Renal cortex interstitium (tissue), 11 donors: ENCODE data around the gene PIEZO1. TPM values are rescaled to one million over a fixed set of nuclear protein-coding genes. Genes with fewer than 3 reads are reported as not detected.
"Not testable (repeated sequence)": the region's sequence is repeated elsewhere in the genome, so short reads cannot be mapped to it uniquely, and the experiment has no call there.

Experiments used
- DNase-seq, 11 donors: peaks; one replicate each; pipeline ENCODE4 v3.0.0-alpha.2; 2013; ENCODE audit warnings: low read depth in 9 of 11, low spot score in 4 of 11; ENCODE audit errors: extremely low read depth in 1 of 11
- polyA plus RNA-seq, 3 donors: library from polyadenylated mRNA; unstranded; fragments of 120-200 nt; gene quantifications; one replicate each; pipeline ENCODE4 v1.2.1, GENCODE V29; 2013; ENCODE audit not compliant: insufficient read length in 3 of 3

PIEZO1 gene
- polyA plus RNA-seq, 3 donors = 31.6 to 70.3 (median 48.9) TPM

DNA sequence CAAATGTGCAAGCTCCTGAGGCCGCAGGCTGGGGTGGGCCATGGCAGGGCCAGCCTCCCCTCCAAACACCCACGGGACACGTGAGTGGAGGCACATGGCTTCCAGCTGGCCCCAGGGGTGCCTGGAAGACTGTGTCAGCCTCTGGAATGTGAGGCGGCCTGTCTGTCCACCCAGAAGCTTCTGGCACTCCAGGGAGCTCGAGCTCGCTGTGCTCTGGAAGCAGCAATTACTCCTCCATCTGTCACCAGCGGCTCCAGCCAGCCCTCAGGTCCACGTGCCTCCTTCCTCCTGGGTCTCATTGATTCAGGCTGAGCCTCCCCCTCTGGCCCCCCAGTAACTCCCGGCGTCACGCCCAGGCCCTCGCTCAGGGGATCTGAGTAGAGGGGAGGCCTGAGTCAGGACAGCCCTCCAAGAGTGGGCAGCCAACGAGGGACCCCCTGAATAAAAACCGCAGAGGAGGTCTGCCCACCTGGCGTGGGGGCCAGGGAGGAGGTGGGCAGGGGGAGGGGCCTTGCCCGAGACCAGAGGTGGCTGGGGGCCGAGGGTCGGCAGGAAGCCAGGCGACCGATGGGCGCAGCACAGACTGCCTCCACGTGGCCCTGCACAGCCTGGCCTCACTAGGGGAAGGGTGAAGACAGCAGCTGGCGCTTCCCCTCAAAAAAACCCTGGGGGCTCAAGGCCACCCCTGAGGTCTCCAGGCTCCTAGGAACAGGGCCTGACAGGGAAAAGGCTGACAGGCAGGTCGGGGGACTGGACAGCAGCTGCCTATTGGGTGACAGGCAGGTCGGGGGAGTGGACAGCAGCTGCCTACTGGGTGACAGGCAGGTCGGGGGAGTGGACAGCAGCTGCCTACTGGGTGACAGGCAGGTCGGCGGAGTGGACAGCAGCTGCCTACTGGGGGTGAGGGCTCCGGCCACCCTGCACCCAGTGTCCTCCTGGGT lies 11.9 kb downstream of the PIEZO1 start:
- no peak for DNase-seq

- DNase-seq = not testable (repeated sequence)
Measured at GRCh38 chr16:88771781-88772180, 13.2 kb downstream of the PIEZO1 start.

DNA sequence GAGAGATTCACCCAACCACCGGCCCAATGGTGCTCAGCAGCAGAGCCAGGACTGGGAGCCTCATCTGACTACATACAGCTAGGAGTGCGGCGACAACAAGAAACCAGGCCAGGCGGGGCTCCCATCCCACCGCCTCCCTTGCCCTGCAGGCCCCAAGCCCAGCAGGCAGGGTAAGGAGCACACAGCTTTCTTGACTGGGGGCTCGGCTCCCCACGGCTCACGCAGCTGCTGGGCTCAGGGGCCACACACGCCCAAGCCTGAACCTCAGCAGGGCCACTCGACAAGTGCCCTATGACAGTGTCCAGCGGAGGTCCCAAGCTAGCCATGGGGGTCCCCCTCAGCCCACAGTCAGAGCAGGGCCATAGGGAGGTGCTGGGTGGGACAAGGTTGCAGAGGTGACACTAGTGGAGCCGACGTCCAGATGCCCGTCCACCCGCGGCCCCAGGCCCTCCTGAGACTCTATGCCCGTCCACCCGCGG lies 13.7 kb downstream of the PIEZO1 start:
- no peak for DNase-seq

DNA sequence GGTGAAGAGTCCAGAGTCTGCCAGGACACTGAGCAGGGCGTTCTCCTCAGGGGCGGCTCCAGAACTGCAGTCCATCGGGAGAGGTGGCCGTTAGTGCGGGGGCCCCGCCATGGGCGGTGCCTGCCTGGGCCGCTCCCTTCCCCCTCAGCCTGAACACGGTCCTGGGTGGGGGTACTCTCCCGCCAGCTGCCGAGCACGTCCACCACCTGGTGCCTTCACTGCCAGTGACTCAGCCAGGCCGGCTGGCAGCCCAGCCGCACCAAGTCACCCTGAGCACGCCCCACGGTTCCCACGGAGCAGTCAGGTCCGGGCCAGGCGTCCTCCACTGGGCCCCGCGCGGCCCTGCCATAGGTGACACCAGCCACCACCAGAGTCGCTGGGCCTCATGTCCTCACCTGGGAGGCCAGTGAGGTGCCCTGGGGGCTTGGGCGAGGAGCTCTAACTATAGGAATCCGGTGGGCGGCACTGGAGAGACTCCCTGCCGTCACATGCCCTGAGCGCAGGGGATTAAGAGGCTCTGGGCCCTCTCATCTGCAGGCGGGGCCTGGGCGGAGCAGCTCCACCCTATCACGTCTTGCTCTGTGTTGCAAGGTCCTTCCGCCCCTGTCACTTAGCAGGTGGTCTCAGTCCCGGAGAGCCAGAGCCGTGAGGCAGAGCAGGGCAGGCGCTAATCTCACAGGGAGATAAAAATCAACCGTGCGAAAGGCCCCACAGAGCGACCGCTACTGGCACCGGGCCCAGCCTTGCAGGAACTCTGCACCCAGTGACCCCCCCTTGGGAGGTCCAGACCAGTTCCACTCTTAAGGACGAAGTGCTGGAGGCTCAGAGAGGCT lies 14.3 kb downstream of the PIEZO1 start:
- DNase-seq = peak in 9 of 11 donors; percentile 64 to 85 (median 73)

- DNase-seq = no peak
Measured at GRCh38 chr16:88769617-88770460, 15.2 kb downstream of the PIEZO1 start.

DNA sequence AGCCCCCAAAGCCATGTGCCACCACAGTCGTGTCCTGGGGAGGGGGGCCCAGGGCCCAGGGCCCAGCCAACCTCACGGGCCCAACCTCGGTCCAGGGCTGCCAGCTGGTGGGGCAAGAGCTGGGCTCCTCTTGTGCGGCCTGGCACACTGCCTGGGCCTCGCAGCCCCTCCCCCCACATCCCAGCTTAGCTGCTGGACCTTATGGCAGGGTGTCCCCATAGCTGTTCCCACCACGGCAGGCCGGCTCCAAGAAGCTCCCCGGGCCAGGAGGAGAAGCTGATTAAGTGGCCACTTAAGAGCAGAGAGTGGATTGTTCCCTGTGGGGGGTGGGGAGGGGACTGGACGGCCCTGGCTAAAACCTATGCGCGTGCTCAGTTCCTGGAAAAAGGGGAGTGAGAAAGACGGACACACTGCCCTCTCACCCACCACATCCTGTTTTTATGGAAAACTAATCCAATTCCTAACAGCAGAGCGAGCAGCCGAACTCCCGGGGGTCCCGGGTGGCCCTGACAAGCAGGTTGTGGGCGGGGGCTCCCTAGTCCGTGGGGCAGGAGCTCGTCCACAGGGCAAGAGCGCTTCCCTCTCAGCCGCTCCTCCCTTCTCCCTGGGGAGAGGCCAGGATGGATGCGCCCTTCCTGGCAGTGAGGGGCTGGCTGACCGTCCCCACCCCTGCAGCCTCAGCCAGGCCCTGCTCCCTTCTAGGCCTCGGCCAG lies 16.8 kb downstream of the PIEZO1 start:
- DNase-seq = no peak

GRCh38 chr16:88767546-88768070 lies 17.4 kb downstream of the PIEZO1 start:
- DNase-seq = no peak

DNA sequence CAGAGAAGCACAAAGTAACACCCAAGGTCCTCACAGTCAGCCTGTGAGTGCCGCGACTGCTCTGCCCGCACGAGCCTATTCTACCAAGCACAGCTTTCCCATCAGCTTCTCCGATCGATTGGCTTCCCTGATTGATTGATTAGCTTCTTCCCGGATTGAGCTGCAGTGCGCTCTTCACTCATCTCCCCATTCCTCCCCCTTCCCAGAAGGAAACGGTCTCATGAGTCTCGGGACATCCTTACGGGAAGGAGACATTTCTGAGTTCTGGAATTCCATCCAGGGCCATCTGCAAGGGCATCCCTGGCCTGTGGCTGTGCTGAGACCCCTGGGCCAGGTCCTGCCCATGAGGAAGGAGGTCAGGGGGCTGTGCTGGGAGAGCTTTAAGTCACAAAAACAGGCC lies 18.0 kb downstream of the PIEZO1 start:
- no peak for DNase-seq

DNA sequence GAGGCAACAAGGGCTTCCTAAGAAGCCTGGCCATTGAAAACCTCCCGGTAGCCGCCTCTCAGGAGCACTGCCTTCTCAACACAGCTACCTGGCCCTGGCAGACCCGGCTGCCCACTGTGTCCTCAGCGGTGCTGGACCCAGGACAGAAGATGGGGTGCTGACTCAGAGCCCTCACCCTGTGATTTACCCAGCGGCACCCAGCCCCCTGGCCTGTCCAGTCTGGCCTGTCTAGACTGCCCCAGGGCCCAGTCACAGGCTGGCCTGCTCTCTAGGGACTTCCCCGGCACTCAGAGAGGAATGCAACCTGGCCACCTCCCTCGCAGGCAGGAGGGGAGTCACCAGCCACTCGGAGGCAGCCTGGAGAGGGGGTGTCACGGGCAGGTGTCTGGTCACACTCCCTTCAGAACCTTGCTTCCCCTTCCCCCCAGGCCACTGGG lies 20.1 kb downstream of the PIEZO1 start:
- DNase-seq = no peak

DNA sequence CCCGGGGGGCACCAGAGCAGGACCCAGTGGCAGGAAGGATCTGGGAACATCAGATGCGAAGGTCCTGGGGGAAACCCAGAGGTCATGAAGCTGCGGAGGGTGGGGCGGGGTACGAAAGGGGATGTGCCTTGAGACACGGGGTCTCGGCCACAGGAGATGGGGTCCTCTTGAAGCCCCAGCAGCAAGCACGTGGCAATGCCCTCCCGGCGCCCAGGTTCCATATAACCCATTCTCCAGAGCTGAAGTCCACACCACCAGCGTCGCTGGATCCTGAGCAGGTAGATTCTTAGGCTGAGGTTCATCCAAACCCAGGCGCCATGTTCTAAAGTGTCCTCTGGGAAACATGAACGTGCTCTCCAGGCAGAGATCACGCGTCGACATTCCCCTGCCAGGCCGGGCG lies 20.9 kb downstream of the PIEZO1 start:
- no peak for DNase-seq

- peak in 1 of 11 donors; percentile 67 for DNase-seq
Measured at GRCh38 chr16:88763502-88764053, 21.4 kb downstream of the PIEZO1 start.

DNA sequence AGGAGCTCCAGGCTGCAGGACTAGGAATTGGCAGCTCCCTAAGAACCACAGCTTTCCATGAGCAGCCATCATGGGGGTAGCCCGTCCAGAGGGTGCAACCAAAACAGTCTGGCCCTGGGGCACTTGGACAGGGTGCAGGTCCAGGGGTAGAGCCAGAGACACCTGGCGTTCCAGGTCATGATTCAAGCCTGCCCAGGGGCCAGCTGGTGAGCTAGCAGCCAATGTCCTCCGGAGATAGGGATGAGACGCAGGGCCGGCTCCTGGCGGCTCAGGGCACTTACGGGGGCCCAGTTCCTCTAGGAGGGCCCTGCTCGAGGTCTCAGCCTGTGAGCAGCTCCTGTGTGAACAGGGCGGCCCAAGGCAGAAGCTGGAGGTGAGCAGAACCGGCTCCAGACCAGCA lies 22.1 kb downstream of the PIEZO1 start:
- no peak for DNase-seq

GRCh38 chr16:88762258-88762870 lies 22.7 kb downstream of the PIEZO1 start:
- DNase-seq = no peak

GRCh38 chr16:88761830-88762229 lies 23.2 kb downstream of the PIEZO1 start:
- no peak for DNase-seq

- DNase-seq = no peak
Measured at GRCh38 chr16:88761143-88761534, 23.9 kb downstream of the PIEZO1 start.

DNA sequence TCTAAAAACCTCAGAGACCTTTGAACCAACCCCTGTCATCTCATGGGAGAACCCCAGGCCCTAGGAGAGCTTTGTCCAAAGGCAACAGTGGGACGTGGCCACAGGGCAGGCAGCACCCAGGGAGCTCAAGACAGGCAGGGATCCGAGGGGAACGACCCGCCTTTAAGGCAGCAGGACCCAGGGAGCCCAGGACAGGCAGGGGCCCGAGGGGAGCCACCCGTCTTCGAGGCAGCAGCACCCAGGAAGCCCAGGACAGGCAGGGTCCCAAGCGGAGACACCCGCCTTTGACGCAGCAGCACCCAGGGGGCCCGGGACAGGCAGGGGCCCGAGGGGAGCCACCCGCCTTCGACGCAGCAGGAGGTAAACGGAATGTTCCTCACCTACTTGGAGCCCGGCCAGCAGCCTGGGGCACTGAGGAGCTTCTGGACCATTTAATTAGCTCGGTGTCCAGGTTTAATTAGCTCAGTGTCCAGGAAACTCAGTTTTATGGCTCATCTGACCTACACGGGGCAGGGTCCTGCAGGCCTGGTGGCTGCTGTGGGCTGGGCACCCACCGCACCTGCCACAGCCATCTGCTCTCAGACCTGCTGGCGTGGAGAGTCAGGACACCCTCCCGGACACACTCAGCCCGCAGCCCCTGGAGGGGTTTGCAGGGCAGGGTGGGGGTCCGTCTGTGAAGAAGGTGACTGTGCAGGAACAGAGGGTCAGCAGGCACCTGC lies 24.4 kb downstream of the PIEZO1 start:
- DNase-seq = no peak

DNA sequence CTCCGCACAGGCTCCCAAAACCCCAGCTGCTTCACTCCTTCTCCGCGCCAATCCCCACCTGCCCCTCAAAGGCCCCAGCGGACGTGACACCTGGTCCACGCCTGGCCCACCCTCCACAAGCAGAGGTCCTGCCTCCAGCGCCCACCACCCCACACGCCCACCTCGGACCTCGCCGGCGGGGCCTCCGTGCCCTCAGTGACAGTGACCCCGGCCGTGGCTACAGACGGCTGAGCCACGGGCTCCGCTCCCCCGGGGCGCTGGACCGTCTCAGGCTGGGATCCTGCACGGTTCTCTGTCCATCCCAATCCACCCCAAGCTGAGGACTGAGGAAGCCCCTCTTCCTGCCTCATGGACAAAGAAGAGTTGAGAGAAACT lies 25.1 kb downstream of the PIEZO1 start:
- no peak for DNase-seq
